H1 (cell line): ENCODE data around the gene ETFB. TPM values are rescaled to one million over a fixed set of nuclear protein-coding genes. Genes with fewer than 3 reads are reported as not detected.

Experiments
- CTCF ChIA-PET: fragments of 300-600 bp; sonication (Branson Sonifier 250); formaldehyde crosslinking; loops from one replicate; lab custom pipeline; 2021; ENCODE audit not compliant: partially characterized antibody; lab: Charles Lee
- POLR2A ChIA-PET: fragments of 300-600 bp; sonication (Branson Sonifier 250); formaldehyde crosslinking; loops from one replicate; lab custom pipeline; 2021; ENCODE audit warnings: inconsistent platforms; ENCODE audit not compliant: partially characterized antibody; lab: Charles Lee
- DNase-seq, 2 experiments: peaks; one replicate each; pipeline versions ENCODE4 v3.0.0 to v3.0.0-alpha.2; 2010 to 2022; ENCODE audit warnings: low spot score in 2 of 2, low read depth in 1 of 2, mixed read lengths in 1 of 2
- FAIRE-seq: peaks from 2 replicates; lab custom pipeline; 2011; peaks lifted over from hg19 to GRCh38; lab: Jason Lieb, UNC
- H2AFZ ChIP-seq: 2 replicates; pipeline ENCODE4 v1.8.1; 2012; ENCODE audit warnings: low read length, inconsistent platforms
- H2AK5ac ChIP-seq: 2 replicates; pipeline ENCODE4 v1.6.1; 2013; ENCODE audit warnings: low read depth, low read length
- H2BK120ac ChIP-seq: replicated peaks from 2 replicates; pipeline ENCODE3; 2013; ENCODE audit warnings: low read depth, low read length, inconsistent platforms
- H2BK12ac ChIP-seq: 2 replicates; pipeline ENCODE4 v1.6.1; 2013; ENCODE audit warnings: low read depth, low read length
- H2BK15ac ChIP-seq: 2 replicates; pipeline ENCODE4 v1.6.1; 2013; ENCODE audit warnings: low read length
- H2BK20ac ChIP-seq: 2 replicates; pipeline ENCODE4 v1.6.1; 2013; ENCODE audit warnings: low read length
- H2BK5ac ChIP-seq: 2 replicates; pipeline ENCODE4 v1.6.1; 2013; ENCODE audit warnings: low read depth, low read length
- H3K14ac ChIP-seq: 2 replicates; pipeline ENCODE4 v1.6.1; 2013; ENCODE audit warnings: inconsistent platforms; ENCODE audit not compliant: insufficient read length
- H3K18ac ChIP-seq: 2 replicates; pipeline ENCODE4 v1.6.1; 2013; ENCODE audit warnings: low read length; ENCODE audit errors: extremely low read depth
- H3K23ac ChIP-seq: 2 replicates; pipeline ENCODE4 v1.6.1; 2013; ENCODE audit warnings: inconsistent platforms; ENCODE audit not compliant: insufficient read length
- H3K23me2 ChIP-seq: 2 replicates; pipeline ENCODE4 v1.6.1; 2013; ENCODE audit warnings: low read depth, low read length
- H3K27ac ChIP-seq: 2 replicates; pipeline ENCODE4 v1.6.1; 2011; ENCODE audit warnings: low read depth, low read length, inconsistent platforms
- H3K27me3 ChIP-seq, 4 experiments: replicated peaks in 1 of 4; 1 replicate in 1 of 4; 2 replicates in 3 of 4; pipeline versions ENCODE4 v1.6.1 to v1.8.1; 2011 to 2013; ENCODE audit warnings: low read length in 3 of 4, mild to moderate bottlenecking in 3 of 4, inconsistent platforms in 2 of 4, mixed read lengths in 2 of 4, moderate library complexity in 1 of 4; ENCODE audit not compliant: control insufficient read depth in 3 of 4, insufficient read depth in 3 of 4; ENCODE audit errors: extremely low read depth in 1 of 4
- H3K36me3 ChIP-seq, 4 experiments: 2 replicates each; pipeline versions ENCODE4 v1.6.1 to v1.8.1; 2011 to 2013; ENCODE audit warnings: mild to moderate bottlenecking in 4 of 4, low read length in 3 of 4, moderate library complexity in 2 of 4, control low read depth in 1 of 4, inconsistent platforms in 1 of 4; ENCODE audit not compliant: insufficient read depth in 4 of 4, control insufficient read depth in 2 of 4
- H3K4ac ChIP-seq: replicated peaks from 2 replicates; pipeline ENCODE3; 2013; ENCODE audit warnings: low read length, low read depth, mixed read lengths, inconsistent platforms; ENCODE audit not compliant: insufficient read length
- H3K4me1 ChIP-seq, 4 experiments: replicated peaks in 1 of 4; 1 replicate in 1 of 4; 2 replicates in 3 of 4; pipeline versions ENCODE4 v1.6.1 to v1.8.1; 2011 to 2013; ENCODE audit warnings: low read length in 3 of 4, inconsistent platforms in 2 of 4, mixed read lengths in 1 of 4; ENCODE audit not compliant: insufficient read depth in 4 of 4, control insufficient read depth in 3 of 4
- H3K4me2 ChIP-seq, 2 experiments: 2 replicates each; pipeline versions ENCODE4 v1.6.1 to v1.8.1; 2011 to 2013; ENCODE audit warnings: low read depth in 2 of 2, low read length in 2 of 2, control low read depth in 1 of 2, inconsistent platforms in 1 of 2, mild to moderate bottlenecking in 1 of 2; ENCODE audit not compliant: insufficient read depth in 1 of 2
- H3K4me3 ChIP-seq, 4 experiments: fragments of 200-600, 300-600 bp in 1 of 4; sonication (generic), shearing (Covaris generic), sonication (Bioruptor Twin) in 1 of 4; 2 replicates each; pipeline versions ENCODE4 v1.5.1 to v1.8.1; 2011 to 2016; ENCODE audit warnings: low read length in 4 of 4, low read depth in 3 of 4, control low read depth in 2 of 4, inconsistent platforms in 2 of 4, mild to moderate bottlenecking in 2 of 4, mixed read lengths in 1 of 4, moderate library complexity in 1 of 4; ENCODE audit not compliant: insufficient read depth in 2 of 4; ENCODE audit errors: extremely low read depth in 1 of 4
- H3K56ac ChIP-seq: replicated peaks from 2 replicates; pipeline ENCODE3; 2013; ENCODE audit warnings: low read depth, mild to moderate bottlenecking, mixed read lengths, low read length, inconsistent platforms; ENCODE audit not compliant: insufficient read length
- H3K79me1 ChIP-seq: 2 replicates; pipeline ENCODE4 v1.6.1; 2013; ENCODE audit warnings: low read depth, low read length, control low read depth
- H3K79me2 ChIP-seq, 2 experiments: 2 replicates each; pipeline versions ENCODE4 v1.6.1 to v1.8.1; 2012 to 2013; ENCODE audit warnings: low read length in 2 of 2, mild to moderate bottlenecking in 2 of 2, inconsistent platforms in 1 of 2; ENCODE audit not compliant: insufficient read depth in 2 of 2, control insufficient read depth in 1 of 2
- H3K9ac ChIP-seq, 4 experiments: replicated peaks in 1 of 4; 1 replicate in 1 of 4; 2 replicates in 3 of 4; pipeline versions ENCODE4 v1.6.1 to v1.8.1; 2011 to 2013; ENCODE audit warnings: low read depth in 3 of 4, low read length in 3 of 4, control low read depth in 2 of 4, mild to moderate bottlenecking in 2 of 4, moderate library complexity in 2 of 4, inconsistent platforms in 1 of 4; ENCODE audit errors: extremely low read depth in 1 of 4
- H3K9me3 ChIP-seq, 2 experiments: 2 replicates each; pipeline versions ENCODE4 v1.6.1 to v1.8.1; 2012 to 2013; ENCODE audit warnings: mild to moderate bottlenecking in 2 of 2, moderate library complexity in 2 of 2, control low read depth in 1 of 2, inconsistent platforms in 1 of 2, low read depth in 1 of 2, low read length in 1 of 2, mixed read lengths in 1 of 2; ENCODE audit not compliant: insufficient read depth in 2 of 2
- H4K20me1 ChIP-seq, 2 experiments: replicated peaks in 1 of 2; 2 replicates each; pipeline versions ENCODE3 to v1.8.1; 2011 to 2013; ENCODE audit warnings: inconsistent platforms in 2 of 2, low read length in 2 of 2, mild to moderate bottlenecking in 1 of 2; ENCODE audit not compliant: insufficient read depth in 2 of 2, control insufficient read depth in 1 of 2
- H4K5ac ChIP-seq: 2 replicates; pipeline ENCODE4 v1.6.1; 2013; ENCODE audit warnings: low read length, low read depth, mixed read lengths, inconsistent platforms; ENCODE audit not compliant: insufficient read length
- H4K8ac ChIP-seq: 2 replicates; pipeline ENCODE4 v1.8.0; 2013; ENCODE audit warnings: mild to moderate bottlenecking, moderate library complexity, low read length, inconsistent platforms; ENCODE audit not compliant: insufficient read depth; ENCODE audit errors: extremely low read depth
- H4K91ac ChIP-seq: replicated peaks from 2 replicates; pipeline ENCODE3; 2013; ENCODE audit warnings: low read length, mixed read lengths, inconsistent platforms; ENCODE audit not compliant: insufficient read length
- CBX5 ChIP-seq: fragments of 300-800, 300-1000 bp; sonication (generic); IDR thresholded peaks from 2 replicates; pipeline ENCODE4 v1.7.1; 2016; ENCODE audit warnings: antibody characterized with exemption, low read length, low read depth
- CBX8 ChIP-seq: fragments of 300-800, 300-1000 bp; sonication (generic); IDR thresholded peaks from 2 replicates; pipeline ENCODE4 v1.7.1; 2016; ENCODE audit warnings: low read depth, low read length, borderline replicate concordance
- CHD1 ChIP-seq: IDR thresholded peaks from 2 replicates; pipeline ENCODE4 v1.6.1; 2012; ENCODE audit warnings: low read depth, low read length, improper control_type of control experiment
- TBP ChIP-seq: IDR thresholded peaks from 2 replicates; pipeline ENCODE4 v1.6.1; 2011; ENCODE audit warnings: low read depth, low read length, improper control_type of control experiment
- YY1 ChIP-seq: IDR thresholded peaks from 2 replicates; pipeline ENCODE4 v1.6.1; 2011; ENCODE audit warnings: low read depth, mild to moderate bottlenecking, low read length
- WGBS, 2 experiments: shearing (Covaris generic) in 1 of 2; methylation state at CpG; one replicate each; pipeline versions ENCODE4 v1.1.6 to v1.1.7; 2013 to 2015; ENCODE audit warnings: low lambda C conversion rate in 2 of 2, mixed read lengths in 2 of 2, inconsistent platforms in 1 of 2, low coverage in 1 of 2, missing lambda C conversion rate in 1 of 2; ENCODE audit not compliant: insufficient replicate concordance in 2 of 2, insufficient coverage in 1 of 2, insufficient read length in 1 of 2; ENCODE audit errors: extremely low coverage in 1 of 2, missing lambda C conversion rate in 1 of 2; 5-methylcytosine and 5-hydroxymethylcytosine counted together
- polyA plus RNA-seq, 7 experiments: library from polyadenylated mRNA; depleted of rRNA in 3 of 7; stranded (reverse) in 5 of 7; unstranded in 2 of 7; fragments of >200 nt in 5 of 7; fragments of 200-250 nt in 2 of 7; gene quantifications; 1 replicate in 5 of 7; 2 replicates in 1 of 7; 4 replicates in 1 of 7; pipeline versions ENCODE4 v1.2.1 to v1.2.3, GENCODE V29; 2011 to 2013; ENCODE audit warnings: missing spikeins in 2 of 7, mixed read lengths in 2 of 7
- total RNA-seq: library from RNA; stranded (reverse); fragmentation: NEBNext Ultra II Directional; extraction: Animal tissue kit (Norgen Biotek cat#: 25700); gene quantifications from 2 replicates; pipeline ENCODE4 v1.2.1, GENCODE V29; 2021

The ETFB gene
- total and polyA plus RNA-seq, 2 of the 8 experiments (the other 6 are each of a cell fraction or from before 2014, with no cell fraction given): 40.0 to 66.5 TPM

GRCh38 chr19:51325161-51325976 is 40.8 kb downstream of the ETFB start:
- no peak overlapping the region for H2BK5ac ChIP-seq
- H3K9ac ChIP-seq: no peak overlapping the region
- CTCF ChIA-PET: interaction anchor here (0.7 to 2.1 kb wide), 8 partner anchors 7 to 167 kb away, joined by 3 to 7 read pairs (median 4); no protein-coding TSS in a partner anchor
- no peak overlapping the region for H2BK20ac ChIP-seq
- no peak overlapping the region for H2BK12ac ChIP-seq
- no peak overlapping the region for H2BK15ac ChIP-seq
- no peaks in the 10 kb centered on the region for H3K79me2 ChIP-seq
- peaks cover 0 to 9% (median under 1%) of the 10 kb centered on the region in 4 experiments; a peak in 2 of 8 replicates for H3K36me3 ChIP-seq
- no peak overlapping the region for H4K5ac ChIP-seq
- H3K9me3 ChIP-seq: no peaks in the 10 kb centered on the region
- H3K4me2 ChIP-seq: no peak overlapping the region; a peak in 1 of 4 replicates
- WGBS, 2 experiments: 86% methylated on average over 14 of the region's 26 CpGs; no CpG with 5 or more reads in 1 of the 2 experiments
- no peak overlapping the region for H2BK120ac ChIP-seq
- POLR2A ChIA-PET: interaction anchor here (0.7 to 1.4 kb wide), 3 partner anchors 9 to 382 kb away, joined by 3 to 4 read pairs (median 3); no protein-coding TSS in a partner anchor
- H2AFZ ChIP-seq: no peak overlapping the region
- H3K14ac ChIP-seq: no peak overlapping the region
- peaks cover 4 to 10% of the 10 kb centered on the region in 2 experiments for H4K20me1 ChIP-seq
- DNase-seq: no peak
- peaks cover 0 to 6% (median 4%) of the 10 kb centered on the region in 4 experiments; a peak in 4 of 7 replicates for H3K27me3 ChIP-seq
- no peak overlapping the region for H3K4ac ChIP-seq
- FAIRE-seq: no peak
- H3K4me3 ChIP-seq: no peak overlapping the region
- no peak overlapping the region for H4K91ac ChIP-seq
- H3K56ac ChIP-seq: no peak overlapping the region
- no peak overlapping the region for H3K18ac ChIP-seq
- H3K4me1 ChIP-seq: peaks cover 0 to 8% (median 6%) of the 10 kb centered on the region in 4 experiments; a peak in 4 of 7 replicates
- no peak overlapping the region for H2AK5ac ChIP-seq
- no peak overlapping the region for H3K23ac ChIP-seq
- peaks cover 9% of the 10 kb centered on the region; the same call in 1 of the 2 replicates for H3K23me2 ChIP-seq
- H3K79me1 ChIP-seq: peaks cover 2% of the 10 kb centered on the region; the same call in 1 of the 2 replicates
- H4K8ac ChIP-seq: no peak overlapping the region
- no peak overlapping the region for H3K27ac ChIP-seq
- no peak for TF ChIP-seq CBX8
- TF ChIP-seq CBX5: no peak
- TF ChIP-seq TBP: no peak
- no peak for TF ChIP-seq YY1
- no peak for TF ChIP-seq CHD1
